Gastroesophageal sphincter (tissue), 3 donors: ENCODE measurements around the gene PIAS4.

ENCODE experiments used
- EP300 ChIP-seq: sonication (generic); formaldehyde crosslinking; IDR thresholded peaks from one replicate; pipeline ENCODE4 v1.6.1; 2017; ENCODE audit warnings: antibody characterized with exemption, mild to moderate bottlenecking
- POLR2A ChIP-seq, 2 donors: fragments of 450-650 bp; IDR thresholded peaks; one replicate each; pipeline ENCODE4 v1.6.1; 2017; ENCODE audit warnings: antibody characterized with exemption in 2 of 2, mild to moderate bottlenecking in 2 of 2, moderate library complexity in 1 of 2
- TF ChIP-seq, protein P1 (sequence below), 4 experiments: fragments of 200-600 bp in 2 of 4; fragments of 450-650 bp in 2 of 4; sonication (generic) in 1 of 4; IDR thresholded peaks; one replicate each; pipeline ENCODE4 v1.5.1; 2017 to 2019; ENCODE audit warnings: antibody characterized with exemption in 4 of 4, mild to moderate bottlenecking in 2 of 4, moderate library complexity in 2 of 4

DNA sequence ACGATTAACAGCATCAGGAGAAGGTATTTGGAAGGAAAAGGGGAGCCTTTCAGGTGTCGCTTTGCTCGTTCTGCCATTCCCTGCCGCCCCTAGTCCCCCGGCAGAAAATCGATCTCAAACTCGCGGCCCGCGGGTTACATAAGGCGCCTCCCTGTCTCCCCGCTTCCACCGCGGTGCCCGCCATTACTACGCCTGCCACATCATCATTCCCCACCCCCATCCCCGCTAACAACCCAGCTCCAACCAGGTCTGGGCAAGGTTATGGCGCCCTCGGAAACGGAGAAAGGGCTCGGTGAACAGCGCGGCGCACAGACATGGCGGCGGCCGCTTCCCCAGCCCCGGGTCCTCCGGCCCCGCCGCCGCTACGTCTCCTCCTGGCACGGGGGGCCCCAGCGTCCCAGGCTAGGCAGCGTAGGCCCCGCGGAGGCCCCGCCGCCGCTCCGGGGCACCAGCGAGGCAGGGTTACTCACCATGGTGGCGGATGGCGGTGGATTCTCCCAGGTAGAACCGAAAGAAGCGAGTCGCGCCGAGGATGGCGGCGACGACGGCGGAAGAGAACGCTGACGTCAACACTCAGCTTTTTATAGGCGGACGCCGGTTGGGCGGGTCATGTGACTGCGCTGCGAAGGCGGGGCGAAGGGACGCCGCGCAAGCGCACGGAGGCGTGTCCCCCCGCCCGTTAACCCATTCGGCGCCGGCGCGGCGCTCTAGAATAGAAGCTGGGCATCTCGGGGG lies 22.5 kb upstream of the PIAS4 start, which contains the start of gene EEF2:
- TF ChIP-seq, protein P1, sequence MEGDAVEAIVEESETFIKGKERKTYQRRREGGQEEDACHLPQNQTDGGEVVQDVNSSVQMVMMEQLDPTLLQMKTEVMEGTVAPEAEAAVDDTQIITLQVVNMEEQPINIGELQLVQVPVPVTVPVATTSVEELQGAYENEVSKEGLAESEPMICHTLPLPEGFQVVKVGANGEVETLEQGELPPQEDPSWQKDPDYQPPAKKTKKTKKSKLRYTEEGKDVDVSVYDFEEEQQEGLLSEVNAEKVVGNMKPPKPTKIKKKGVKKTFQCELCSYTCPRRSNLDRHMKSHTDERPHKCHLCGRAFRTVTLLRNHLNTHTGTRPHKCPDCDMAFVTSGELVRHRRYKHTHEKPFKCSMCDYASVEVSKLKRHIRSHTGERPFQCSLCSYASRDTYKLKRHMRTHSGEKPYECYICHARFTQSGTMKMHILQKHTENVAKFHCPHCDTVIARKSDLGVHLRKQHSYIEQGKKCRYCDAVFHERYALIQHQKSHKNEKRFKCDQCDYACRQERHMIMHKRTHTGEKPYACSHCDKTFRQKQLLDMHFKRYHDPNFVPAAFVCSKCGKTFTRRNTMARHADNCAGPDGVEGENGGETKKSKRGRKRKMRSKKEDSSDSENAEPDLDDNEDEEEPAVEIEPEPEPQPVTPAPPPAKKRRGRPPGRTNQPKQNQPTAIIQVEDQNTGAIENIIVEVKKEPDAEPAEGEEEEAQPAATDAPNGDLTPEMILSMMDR (IDR thresholded peaks at IDR 0.05): peak in 3 of 4 experiments; percentile 10 to 19 (median 12)
- TF ChIP-seq POLR2A (IDR thresholded peaks at IDR 0.05): peak; percentile 99
- no peak for TF ChIP-seq EP300
